Activated T-helper 1 cell treated with Interleukin-2 at 50 U/mL for 16 hours (primary cell): Measurements from ENCODE around the gene NRIP2.

ENCODE experiments used
- DNase-seq: peaks from one replicate; pipeline ENCODE4 v3.0.0-alpha.2; 2020; ENCODE audit warnings: low read depth

Gene NRIP2

DNA sequence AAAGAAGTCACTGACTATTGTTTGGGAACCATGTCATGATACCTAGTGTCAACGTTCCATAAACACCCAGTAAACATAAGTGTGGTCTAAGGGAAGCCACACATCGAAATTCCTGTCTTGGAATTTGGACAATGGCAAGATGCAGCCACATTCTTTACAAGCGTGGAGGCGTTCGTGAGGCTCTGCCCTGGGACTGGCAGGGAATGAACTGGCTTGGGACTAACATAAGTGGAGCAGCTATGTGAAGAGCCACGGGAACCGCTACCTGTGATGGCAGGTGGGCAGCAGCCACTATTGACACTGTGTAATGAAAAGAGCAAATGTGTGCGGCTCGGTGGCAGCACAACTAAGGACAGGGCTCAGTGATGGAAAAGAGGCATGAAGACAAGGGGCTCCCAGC lies 10.0 kb upstream of the NRIP2 start:
- DNase-seq, result no peak

DNA sequence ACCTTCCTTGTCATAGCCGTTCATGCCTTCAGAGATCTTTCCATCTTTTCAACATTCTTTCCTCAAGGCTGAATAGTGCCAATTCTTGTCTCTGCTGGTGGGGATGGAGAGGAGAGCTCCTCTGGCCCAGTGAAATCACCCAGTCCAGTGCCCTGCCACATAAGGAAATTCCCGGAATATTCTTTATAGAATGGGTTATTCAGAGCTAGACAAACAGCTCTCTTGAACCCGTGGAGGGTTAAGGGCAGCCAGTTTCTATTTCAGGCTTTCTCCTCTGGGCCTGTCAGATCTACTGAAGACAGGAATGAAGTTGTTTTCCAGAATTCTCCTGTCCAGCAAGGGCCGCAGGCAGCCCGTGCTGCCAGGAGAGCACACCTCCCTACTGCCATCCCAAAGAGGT lies 8.1 kb upstream of the NRIP2 start:
- no peak for DNase-seq

DNA sequence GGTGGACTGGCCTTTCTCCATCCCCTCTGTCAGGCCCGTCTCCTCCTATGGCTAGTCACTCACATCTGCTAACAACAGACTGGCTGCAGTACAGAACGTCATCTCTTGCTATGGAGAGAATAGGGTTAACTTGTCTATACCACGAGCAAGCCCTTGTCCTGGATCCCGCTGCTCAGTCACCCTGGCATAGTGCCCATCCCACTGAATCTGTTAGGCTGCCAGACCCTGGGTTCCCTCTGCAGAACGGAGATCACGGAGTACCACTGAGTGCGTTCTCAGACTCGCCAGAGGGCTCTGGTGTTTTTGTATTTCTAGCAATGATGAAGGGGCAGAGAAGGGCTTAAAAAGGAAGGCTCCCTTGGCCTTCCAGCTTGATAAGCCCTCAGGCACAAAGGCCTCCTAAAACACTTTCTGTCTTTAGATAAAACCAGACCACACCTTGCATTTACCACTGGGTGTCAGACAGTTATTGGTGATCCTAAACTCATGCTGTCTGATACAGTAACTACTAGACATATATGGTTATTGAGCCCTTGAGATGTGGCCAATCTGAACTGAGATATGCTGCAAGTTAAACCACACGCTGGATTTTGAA lies 6.3 kb upstream of the NRIP2 start:
- no peak for DNase-seq

DNA sequence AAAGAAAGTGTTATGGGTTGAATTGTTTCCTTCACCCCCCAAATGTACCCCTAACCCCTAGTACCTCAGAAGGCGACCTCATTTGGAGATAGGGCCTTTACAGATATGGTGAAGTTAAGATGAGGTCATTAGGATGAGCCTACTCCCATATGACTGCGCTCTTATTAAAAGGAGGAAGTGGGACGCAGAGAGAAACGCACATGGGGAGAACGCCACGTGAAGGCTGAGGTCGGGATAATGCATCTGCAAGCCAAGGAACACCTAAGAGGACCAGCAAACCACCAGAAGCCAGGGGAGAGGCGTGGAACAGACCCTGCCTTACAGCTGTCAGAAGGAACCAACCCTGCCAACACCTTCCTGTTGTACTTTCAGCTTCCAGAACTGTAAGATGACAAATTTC lies 1.7 kb upstream of the NRIP2 start:
- DNase-seq, result no peak

DNA sequence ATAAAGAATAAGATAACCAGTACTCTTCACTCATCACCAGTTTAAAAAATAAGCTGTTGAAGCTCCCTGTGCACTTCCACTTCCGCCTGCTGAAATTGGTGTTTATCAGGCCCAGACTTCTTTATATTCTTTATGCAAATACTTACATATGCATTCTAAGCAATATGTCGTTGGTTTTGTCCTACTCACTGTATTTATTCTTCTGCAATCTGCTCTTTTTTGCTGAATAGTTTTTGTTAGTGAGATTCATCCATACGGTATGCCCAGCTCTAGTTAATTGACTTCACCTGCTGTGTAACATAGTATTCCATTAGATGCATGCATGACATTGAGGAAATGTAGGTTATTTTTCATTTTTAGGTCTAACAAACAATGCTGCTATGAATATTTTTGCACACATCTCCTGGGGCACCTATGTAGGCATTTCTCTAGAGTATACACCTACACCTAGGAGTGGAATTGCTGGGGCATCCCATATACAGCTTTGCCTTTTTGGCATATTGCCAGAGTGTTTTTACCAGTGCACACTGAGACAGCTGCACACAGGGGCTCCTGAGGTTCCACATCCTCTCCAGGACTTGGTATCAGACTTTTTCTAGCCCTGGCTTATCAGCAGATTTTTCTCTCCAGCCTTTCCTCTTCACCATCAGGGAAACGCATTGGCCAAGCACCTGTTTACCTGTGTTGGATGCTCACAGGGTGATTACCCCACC lies 1.0 kb upstream of the NRIP2 start:
- no peak for DNase-seq

DNA sequence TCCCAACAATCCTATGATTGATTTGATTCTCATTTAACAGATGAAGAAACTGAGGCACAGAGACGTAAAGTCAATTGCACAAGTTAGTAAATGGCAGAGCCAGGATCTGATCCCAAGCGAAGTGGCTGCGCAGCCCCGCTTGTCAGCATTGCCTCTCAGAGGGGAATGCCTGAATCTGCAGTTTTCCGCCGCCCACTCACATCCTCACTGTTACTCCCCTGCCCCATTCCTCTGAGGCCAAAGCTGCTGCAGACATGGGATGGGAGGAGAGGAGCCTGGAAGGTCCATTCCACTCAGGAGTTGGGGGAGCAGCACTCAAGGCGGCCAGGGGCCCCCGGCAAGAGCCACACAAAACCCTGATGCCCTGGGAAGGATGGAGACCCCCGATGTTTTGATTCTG lies 1.0 kb downstream of the NRIP2 start:
- DNase-seq, result no peak

DNA sequence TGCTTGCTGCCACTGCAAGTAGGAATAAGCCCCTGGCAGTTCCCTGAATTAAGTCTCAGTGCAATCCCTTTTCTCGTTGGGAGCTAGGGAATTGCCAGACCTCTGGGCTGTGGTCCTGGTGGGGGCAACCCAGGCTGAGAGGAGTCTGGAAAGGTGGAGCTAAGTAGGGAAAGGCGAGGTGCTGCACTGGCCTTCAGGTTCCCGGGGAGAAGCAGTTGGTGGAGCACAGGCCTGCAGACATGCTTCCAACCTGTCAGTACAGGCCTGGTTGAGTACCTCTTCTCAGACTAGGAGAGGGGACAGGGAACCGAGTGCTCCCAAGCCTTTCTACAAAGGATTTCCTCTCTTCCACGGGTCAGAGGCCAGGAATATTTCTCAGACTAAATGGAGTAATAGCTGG lies 1.5 kb downstream of the NRIP2 start:
- DNase-seq, result no peak

DNA sequence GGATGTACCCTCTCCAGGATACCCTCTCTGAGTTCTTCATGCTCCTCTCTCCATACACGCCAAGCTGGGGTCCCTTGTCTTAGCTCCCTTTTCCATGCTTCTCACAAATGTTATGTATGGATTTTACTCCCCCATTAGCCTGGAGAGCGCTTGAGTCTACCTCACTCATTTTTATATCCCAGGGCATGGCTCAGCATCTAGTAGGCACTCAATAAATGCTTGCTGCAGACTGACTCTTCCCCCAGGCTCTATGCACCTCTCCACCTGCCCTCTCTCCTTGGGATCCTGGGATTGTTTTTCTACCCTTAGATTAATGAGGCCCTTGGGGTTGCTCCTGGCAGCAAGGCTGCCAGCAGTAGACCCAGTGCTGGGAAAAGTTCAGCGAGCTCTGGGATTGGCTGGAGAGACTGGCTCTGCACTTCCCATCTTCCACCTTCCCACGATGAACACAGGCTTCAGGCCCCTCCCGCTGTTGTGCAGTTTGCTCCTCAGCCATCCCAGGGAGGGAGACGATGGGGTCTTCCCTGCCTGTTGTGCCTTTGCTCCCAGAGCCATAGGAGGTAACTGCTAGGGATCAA lies 2.2 kb downstream of the NRIP2 start:
- DNase-seq, result no peak

DNA sequence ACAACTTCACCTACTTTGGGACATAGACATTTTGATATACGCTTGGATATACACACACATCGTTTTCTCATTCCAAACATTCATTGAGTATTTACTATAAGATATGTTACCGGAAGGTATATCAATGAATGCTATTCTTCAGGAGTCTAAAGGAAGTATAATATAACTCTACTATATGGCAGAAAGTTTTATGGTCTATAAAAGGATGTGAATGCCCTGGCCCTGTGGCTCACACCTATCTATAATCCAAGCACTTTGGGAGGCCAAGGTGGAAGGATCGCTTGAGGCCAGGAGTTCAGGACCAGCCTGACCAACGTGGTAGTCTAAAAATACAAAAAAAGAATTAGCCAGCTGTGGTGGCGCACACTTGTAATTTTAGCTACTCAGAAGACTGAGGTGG lies 5.6 kb downstream of the NRIP2 start:
- no peak for DNase-seq

DNA sequence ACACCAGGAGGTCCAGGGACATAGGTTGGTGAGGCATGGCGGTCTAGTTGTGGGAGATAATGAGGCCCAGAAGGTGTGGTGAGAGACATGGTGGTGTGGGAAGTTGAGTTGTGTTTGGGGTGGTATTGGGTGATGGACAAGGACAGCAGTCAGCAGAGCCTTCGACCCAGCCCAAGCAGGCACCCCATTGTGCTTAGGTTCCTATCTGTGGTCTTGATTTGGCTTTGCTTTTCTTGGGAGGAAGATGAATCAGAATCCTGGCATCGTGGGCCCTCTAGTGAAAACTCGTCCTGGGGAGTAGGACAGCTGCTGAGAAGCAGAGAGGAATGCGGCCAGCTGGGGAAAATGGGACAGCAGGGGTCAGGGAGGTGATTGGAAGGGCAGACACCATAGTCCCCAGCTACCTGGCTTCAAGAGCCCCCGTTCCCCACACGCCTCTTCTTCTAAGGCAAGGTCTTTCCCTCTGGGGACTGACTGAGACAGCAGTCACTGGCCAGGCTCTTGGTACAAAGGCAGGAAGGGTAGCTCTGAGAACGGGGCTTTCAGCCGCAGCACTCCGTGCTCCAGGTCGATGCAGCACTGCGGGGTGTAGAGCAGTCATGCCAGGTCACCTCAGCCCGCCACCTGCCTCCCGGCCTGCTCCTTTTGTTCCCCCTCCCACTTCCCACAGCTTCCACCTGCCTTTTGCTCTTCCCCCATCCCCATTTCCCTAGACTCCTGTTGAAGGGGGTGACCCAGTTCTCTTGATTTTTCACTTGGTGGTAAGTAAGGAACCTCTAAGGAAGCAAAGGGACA lies 7.9 kb downstream of the NRIP2 start:
- no peak for DNase-seq

DNA sequence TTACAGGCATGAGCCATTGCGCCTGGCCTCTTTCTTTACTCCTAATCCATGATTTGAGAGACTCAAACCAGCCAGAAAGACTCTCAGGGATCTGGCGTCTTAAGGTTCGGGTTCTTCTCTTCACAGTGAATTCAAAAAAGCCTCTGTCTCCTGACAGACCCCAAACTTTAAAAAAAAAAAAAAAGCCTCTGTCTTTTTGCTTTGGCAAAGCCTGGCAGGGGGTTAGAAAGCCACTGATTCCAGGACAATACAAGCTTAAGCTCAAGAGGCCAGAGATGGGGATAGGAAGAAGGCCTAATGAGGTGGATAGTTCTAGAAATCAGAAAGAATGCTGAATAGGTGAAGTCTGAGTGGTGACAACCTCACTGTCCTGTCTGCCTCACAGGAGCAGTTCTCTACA lies 8.8 kb downstream of the NRIP2 start:
- DNase-seq, result no peak

DNA sequence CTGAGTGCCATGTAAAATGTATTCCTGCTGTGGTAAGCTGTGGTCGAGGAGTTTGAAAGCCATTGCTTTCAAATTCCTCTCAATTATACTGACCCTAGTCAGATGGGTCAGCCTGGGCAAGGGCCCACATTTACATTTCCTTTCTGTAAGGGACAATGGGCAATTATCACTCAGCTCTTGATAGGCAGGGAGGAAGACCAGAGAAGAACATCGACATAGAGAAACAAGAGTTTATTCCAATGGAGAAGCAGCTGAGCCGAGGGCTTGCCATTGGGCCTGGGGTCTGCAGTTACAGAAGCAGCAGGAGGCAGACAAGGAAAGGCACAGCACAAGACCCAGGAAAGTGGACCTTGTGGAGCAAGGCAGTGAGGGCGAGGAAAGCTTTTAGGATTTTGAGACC lies 9.7 kb downstream of the NRIP2 start:
- no peak for DNase-seq

DNA sequence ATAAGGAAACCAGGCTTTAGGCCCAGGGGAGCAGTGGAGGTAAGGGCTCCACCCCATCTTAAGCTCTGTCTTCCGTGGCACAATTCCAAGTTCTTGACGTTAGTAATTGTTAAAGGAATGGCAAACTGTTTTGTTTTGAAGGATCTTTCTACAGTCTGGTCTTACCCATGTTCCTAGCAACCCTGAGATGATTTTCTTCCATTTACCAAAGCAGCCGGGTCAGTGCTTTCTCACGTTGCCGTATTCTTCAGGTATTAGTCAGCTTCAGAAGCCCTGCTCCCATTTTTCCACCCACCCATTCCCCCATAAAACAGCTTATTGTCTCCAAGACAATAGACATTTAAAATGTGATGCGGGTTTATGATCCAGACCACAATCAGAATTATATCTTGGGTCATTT lies 10.3 kb downstream of the NRIP2 start:
- DNase-seq, result no peak

DNA sequence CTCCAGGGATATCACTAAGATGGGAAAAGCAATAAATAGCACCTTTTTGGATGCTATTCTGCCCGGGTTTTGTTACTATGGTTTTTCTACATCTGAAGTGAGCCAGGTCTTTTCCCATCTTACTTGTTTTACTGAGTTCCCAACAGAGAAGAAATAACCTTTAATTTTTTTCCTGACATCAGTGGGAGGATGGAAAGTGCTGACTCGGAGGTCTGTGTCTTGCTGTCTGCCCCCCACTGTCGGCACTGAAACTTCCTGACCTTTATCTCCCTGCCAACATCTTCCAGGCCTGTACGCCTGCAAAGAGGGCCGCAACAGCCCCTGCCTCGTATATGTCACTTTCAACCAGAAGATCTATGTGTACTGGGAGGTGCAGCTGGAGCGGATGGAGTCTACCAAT lies 11.4 kb downstream of the NRIP2 start:
- DNase-seq, result no peak

DNA sequence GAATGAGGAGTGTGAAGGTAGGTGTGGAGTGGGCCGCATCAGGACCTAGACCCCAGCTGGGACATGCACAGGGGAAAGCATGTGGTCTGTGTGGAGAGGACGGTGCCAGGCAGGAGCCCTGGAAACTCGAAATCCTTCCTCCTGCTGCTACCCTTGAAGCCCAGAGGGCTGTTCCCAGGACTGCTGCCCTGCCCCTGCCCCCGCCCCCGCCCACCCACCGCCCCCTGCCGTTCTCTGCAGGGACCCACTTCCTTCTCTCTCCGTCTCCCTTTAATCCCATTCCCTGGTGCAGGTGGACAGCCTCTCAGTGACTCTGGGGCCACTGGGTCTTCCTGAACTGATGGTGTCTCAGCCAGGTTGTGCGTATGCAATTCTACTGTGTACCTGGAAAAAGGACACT lies 14.4 kb downstream of the NRIP2 start:
- DNase-seq, result no peak

DNA sequence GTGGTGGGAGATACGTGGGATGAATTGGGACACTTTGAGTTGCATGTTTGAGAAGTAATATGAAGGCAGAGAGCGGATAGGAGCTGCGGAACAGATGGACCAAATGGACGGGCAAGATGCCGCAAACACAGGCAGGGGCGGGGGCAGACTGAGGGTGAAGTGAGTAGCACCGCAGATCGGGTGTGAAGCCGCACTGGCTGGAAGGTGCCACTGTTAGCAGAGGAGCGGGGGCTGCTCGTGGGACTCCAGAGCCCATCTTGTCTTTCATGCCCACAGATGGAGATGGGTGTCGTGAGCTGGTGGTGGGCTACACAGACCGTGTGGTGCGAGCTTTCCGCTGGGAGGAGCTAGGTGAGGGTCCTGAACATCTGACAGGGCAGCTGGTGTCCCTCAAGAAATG lies 15.0 kb downstream of the NRIP2 start:
- no peak for DNase-seq

DNA sequence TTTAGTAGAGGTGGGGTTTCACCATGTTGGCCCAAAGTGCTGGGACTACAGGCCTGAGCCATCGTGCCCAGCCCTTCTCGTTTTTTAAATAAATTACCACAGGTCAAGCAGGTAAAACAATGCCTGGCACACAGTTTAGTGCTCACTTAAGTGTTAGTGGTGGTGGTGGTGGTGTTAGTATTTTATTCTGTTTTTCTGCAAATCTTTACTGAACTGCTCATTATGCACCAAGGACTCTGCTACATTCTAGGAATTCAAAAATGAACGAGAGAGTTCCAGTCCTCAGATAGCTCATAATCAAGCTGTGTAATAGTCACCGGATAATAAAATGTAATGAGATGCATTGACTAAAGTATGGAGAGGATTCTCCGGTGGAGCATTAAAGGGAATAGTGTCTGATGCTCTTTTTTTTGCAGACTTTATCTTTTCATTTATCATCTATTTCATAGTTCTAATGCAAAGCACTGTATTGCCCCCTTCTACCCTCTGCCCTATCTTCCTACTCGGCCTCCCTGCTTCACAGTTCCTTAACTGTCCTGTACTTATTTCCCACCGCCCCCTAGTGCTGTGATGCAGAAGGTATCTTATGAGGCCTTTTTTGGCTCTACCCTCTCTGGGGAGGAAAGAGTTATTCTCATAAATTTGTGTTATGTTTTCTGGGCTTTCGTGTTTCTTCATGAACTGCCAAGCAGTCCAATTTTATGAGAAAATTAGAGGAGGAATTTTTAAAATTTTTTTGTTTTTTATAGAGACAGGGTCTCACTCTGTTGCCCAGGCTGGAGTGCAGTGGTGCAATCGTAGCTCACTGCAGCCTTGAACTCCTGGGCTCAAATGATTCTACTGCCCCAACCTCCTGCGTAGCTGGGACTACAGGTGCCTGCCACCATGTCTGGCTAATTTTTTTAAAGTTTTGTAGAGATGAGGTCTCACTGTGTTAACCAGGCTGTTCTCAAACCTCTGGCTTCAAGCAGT lies 21.3 kb downstream of the NRIP2 start:
- DNase-seq, result no peak

DNA sequence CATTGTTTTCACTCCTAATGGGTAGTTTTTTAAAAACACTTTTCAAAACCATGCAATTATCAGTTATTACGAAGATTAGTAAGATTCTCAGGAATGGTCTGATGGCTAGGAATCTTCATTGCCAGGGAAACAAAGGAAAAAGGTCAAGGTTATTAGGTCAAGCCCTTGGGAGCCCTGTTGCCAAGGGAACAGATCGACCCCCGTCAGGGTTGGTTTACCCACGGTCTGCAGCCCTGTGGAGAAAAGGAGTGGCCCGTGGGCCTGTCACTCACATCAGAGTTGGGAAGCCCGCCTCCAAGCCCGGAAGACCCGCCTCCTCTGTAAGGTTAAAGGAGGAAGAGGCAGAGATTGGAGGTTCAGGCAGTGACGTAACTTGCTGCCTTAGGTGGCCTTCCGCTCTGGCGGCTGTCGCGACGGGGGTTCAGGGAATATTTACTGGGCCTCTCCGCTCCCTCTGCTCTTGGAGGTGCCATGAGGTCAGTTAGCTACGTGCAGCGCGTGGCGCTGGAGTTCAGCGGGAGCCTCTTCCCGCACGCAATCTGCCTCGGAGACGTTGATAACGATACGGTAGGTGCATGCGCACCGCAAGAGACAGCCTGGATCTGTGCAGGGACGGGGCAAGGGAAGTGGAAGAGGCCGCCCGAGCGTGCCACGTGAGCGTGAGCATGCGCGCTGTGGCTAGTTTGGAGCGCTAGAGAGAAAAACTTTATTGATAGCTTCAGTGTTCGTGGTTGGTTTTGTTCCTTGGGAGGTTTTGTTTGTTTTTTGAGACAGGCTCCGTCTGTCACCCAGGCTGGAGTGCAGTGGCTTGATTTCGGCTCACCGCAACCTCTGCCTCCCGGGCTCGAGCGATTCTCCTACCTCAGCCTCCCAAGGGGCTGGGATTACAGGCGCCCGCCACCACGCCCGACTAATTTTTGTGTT lies 22.3 kb downstream of the NRIP2 start, which contains the start of gene ITFG2:
Gene ITFG2, plus strand, starts transcription at position 379 of the 924 bp plus-strand sequence. Its CDS starts 93 bp downstream, at position 472.
- DNase-seq, result peak; percentile 88

DNA sequence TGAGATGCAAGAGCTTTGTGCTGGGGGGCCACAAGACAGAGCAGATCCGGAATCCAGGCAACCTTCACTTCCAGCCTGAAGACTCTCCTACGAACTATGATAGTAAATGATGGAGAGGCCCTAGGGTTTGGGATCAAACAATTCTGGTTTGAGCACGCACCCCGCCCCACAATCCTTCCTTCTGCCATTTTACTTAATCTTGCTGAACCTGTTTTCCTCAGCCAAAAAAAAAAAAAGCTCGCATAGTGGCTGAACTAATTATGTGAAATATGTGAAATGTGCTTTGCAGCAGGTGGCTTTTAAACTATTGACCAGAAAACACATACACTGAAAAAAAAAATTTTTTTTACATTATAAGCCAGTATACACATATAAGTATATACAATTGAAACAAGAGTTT lies 23.0 kb downstream of the NRIP2 start:
- DNase-seq, result no peak

DNA sequence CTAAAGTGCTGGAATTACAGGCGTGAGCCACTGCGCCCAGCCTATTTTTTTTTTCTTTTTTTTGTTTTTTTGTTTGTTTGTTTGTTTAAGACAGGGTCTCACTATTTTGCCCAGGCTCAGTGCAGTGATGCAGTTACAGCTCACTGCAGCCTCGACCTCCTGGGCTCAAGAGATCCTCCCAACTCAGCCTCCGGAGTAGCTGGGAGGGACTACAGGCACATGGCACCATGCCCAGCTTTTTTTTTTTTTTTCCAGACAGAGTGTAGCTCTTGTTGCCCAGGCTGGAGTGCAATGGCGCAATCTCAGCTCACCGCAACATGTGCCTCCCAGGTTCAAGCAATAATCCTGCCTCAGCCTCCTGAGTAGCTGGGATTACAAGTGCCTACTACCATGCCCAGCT lies 28.1 kb downstream of the NRIP2 start:
- no peak for DNase-seq

DNA sequence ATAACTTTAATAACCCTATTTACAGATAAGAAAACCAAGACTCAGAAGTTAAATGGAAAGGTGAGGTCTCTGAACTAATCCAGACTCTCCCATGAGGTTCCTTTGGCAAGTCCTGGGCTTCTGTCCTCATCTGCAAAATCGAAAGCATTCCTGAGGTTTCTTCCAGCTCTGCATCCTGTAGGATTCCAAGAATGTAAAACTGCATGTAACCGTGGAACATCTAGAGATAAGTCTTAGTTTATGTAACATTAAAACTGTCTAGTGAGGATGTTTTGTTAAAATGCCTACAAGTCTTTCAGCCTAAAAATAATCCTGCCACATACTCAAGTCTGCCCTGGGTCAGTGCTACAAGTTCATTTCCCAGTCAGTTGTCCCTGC lies 29.7 kb downstream of the NRIP2 start:
- DNase-seq, result no peak
